ENCODE measurements around the gene TAF10. TPM values are rescaled to one million over a fixed set of nuclear protein-coding genes. Genes with fewer than 3 reads are reported as not detected.

TAF10 gene
- total RNA-seq, 1 donor from 2014 or later = 43.2 TPM

GRCh38 chr11:6633422-6634408, 21.7 kb upstream of the TAF10 start:
- H3K36me3 ChIP-seq (ENCODE audit: control insufficient read depth, insufficient read depth, low read length) = no peaks in the 10 kb centered on the region
- H3K27me3 ChIP-seq (ENCODE audit: control insufficient read depth, insufficient read depth, low read length) = peaks cover 15% of the 10 kb centered on the region
- FAIRE-seq (peak; percentile 79), DNase-seq (ENCODE audit: low read depth) (no peak)
- H3K4me3 ChIP-seq (ENCODE audit: low read depth, low read length) = no peak overlapping the region
- no peak for TF ChIP-seq CTCF (IDR thresholded peaks at IDR 0.05; ENCODE audit: insufficient read depth, low read length, severe bottlenecking)

GRCh38 chr11:6632116-6633073, 20.4 kb upstream of the TAF10 start:
- Histone ChIP-seq H3K4me3 (ENCODE audit: low read depth, low read length) (no peak overlapping the region), H3K36me3 (ENCODE audit: control insufficient read depth, insufficient read depth, low read length) (no peaks in the 10 kb centered on the region), H3K27me3 (ENCODE audit: control insufficient read depth, insufficient read depth, low read length) (peaks cover 19% of the 10 kb centered on the region)
- no peak for TF ChIP-seq CTCF (IDR thresholded peaks at IDR 0.05; ENCODE audit: insufficient read depth, low read length, severe bottlenecking)
- FAIRE-seq (no peak), DNase-seq (ENCODE audit: low read depth) (no peak)

GRCh38 chr11:6631361-6631890, 19.4 kb upstream of the TAF10 start:
- no peak for DNase-seq (ENCODE audit: low read depth)
- no peak overlapping the region for H3K4me3 ChIP-seq (ENCODE audit: low read depth, low read length)
- H3K36me3 ChIP-seq (ENCODE audit: control insufficient read depth, insufficient read depth, low read length) = no peaks in the 10 kb centered on the region
- no peak for FAIRE-seq
- no peak for TF ChIP-seq CTCF (IDR thresholded peaks at IDR 0.05; ENCODE audit: insufficient read depth, low read length, severe bottlenecking)
- H3K27me3 ChIP-seq (ENCODE audit: control insufficient read depth, insufficient read depth, low read length) = peaks cover 19% of the 10 kb centered on the region

- no peak for TF ChIP-seq CTCF (IDR thresholded peaks at IDR 0.05; ENCODE audit: insufficient read depth, low read length, severe bottlenecking)
- Histone ChIP-seq H3K4me3 (ENCODE audit: low read depth, low read length) (no peak overlapping the region), H3K36me3 (ENCODE audit: control insufficient read depth, insufficient read depth, low read length) (no peaks in the 10 kb centered on the region), H3K27me3 (ENCODE audit: control insufficient read depth, insufficient read depth, low read length) (peaks cover 19% of the 10 kb centered on the region)
- DNase-seq (ENCODE audit: low read depth) (no peak), FAIRE-seq (no peak)
These were observed 18.7 kb upstream of the TAF10 start for GRCh38 chr11:6630632-6631291.

GRCh38 chr11:6629892-6630631, 18.0 kb upstream of the TAF10 start:
- FAIRE-seq = no peak
- Histone ChIP-seq H3K36me3 (ENCODE audit: control insufficient read depth, insufficient read depth, low read length) (no peaks in the 10 kb centered on the region), H3K4me3 (ENCODE audit: low read depth, low read length) (no peak overlapping the region), H3K27me3 (ENCODE audit: control insufficient read depth, insufficient read depth, low read length) (peaks cover 19% of the 10 kb centered on the region)
- DNase-seq (ENCODE audit: low read depth) = no peak
- TF ChIP-seq CTCF (IDR thresholded peaks at IDR 0.05; ENCODE audit: insufficient read depth, low read length, severe bottlenecking) = no peak

Data from bronchial epithelial cell (primary cell).